HepG2 (cell line): Measurements from ENCODE around the gene ABTB2. TPM values are rescaled to one million over a fixed set of nuclear protein-coding genes. Genes with fewer than 3 reads are reported as not detected.

Experiments used
- ATAC-seq: fragments of 200-7000 bp; cut with Tn5 transposase; 3 replicates; pipeline ENCODE4 v1.9.1; 2020; ENCODE audit warnings: mild to moderate bottlenecking, moderate library complexity
- BruUV-seq: library from RNA; stranded (reverse); fragments of 400-500 nt; replicated peaks from 2 replicates; lab custom pipeline; 2021; lab: Mats Ljungman, UMichigan
- CTCF ChIA-PET: fragments of 300-600 bp; formaldehyde crosslinking; extraction: SDS; loops from one replicate; lab custom pipeline; 2021; ENCODE audit warnings: low total read pairs, inconsistent platforms, low intra/inter-chr PET ratio; lab: Yijun Ruan, JAX
- POLR2A ChIA-PET: fragments of 350-600 bp; sonication (Branson Sonifier 250); formaldehyde crosslinking; loops from one replicate; lab custom pipeline; 2020; ENCODE audit warnings: antibody characterized with exemption, inconsistent platforms; lab: Yijun Ruan, JAX
- DNase-seq: peaks from one replicate; pipeline ENCODE4 v3.0.0-alpha.2; 2015; ENCODE audit warnings: low spot score
- FAIRE-seq: peaks from 3 replicates; lab custom pipeline; 2011; peaks lifted over from hg19 to GRCh38; lab: Jason Lieb, UNC
- H2AFZ ChIP-seq: one replicate; pipeline ENCODE4 v1.6.1; 2011; ENCODE audit warnings: low read length, inconsistent platforms
- H3K27ac ChIP-seq: fragments of 300-600 bp; 3 replicates; pipeline ENCODE4 v1.8.0; 2011; ENCODE audit warnings: mixed run types, mild to moderate bottlenecking, mixed read lengths, low read length, inconsistent platforms; ENCODE audit not compliant: insufficient read depth; ENCODE audit errors: extremely low read length
- H3K27me3 ChIP-seq, 2 experiments: fragments of 200-600 bp in 1 of 2; 2 replicates in 1 of 2; 3 replicates in 1 of 2; pipeline versions ENCODE4 v1.6.0 to v1.8.0; 2011; ENCODE audit warnings: low read length in 2 of 2, mild to moderate bottlenecking in 2 of 2, moderate library complexity in 2 of 2, inconsistent platforms in 1 of 2; ENCODE audit not compliant: insufficient read depth in 2 of 2, control insufficient read depth in 1 of 2
- H3K36me3 ChIP-seq, 2 experiments: fragments of 200-600 bp in 1 of 2; replicated peaks in 1 of 2; 2 replicates in 1 of 2; 3 replicates in 1 of 2; pipeline versions ENCODE4 v1.5.1 to v1.8.0; 2011; ENCODE audit warnings: low read length in 2 of 2, inconsistent platforms in 1 of 2; ENCODE audit not compliant: insufficient read depth in 2 of 2, control insufficient read depth in 1 of 2
- H3K4me1 ChIP-seq: 2 replicates; pipeline ENCODE4 v1.5.1; 2012; ENCODE audit warnings: low read length, inconsistent platforms; ENCODE audit not compliant: insufficient read depth
- H3K4me2 ChIP-seq: 2 replicates; pipeline ENCODE4 v1.6.0; 2011; ENCODE audit warnings: low read depth, low read length, inconsistent platforms
- H3K4me3 ChIP-seq, 3 experiments: fragments of 200-600 bp in 1 of 3; sonication (generic), shearing (Covaris generic) in 1 of 3; replicated peaks in 1 of 3; 2 replicates each; pipeline ENCODE4 v1.5.1; 2011 to 2016; ENCODE audit warnings: low read length in 3 of 3, inconsistent platforms in 2 of 3, low read depth in 2 of 3, mild to moderate bottlenecking in 2 of 3, control low read depth in 1 of 3, mixed read lengths in 1 of 3; ENCODE audit not compliant: insufficient read depth in 1 of 3
- H3K79me2 ChIP-seq: one replicate; pipeline ENCODE4 v1.6.1; 2011; ENCODE audit warnings: low read length, inconsistent platforms; ENCODE audit not compliant: insufficient read depth
- H3K9ac ChIP-seq: 2 replicates; pipeline ENCODE4 v1.6.0; 2011; ENCODE audit warnings: mild to moderate bottlenecking, low read depth, low read length, inconsistent platforms; ENCODE audit not compliant: insufficient read depth
- H3K9me3 ChIP-seq: 2 replicates; pipeline ENCODE4 v1.5.1; 2012; ENCODE audit warnings: mild to moderate bottlenecking, low read length
- H4K20me1 ChIP-seq: 2 replicates; pipeline ENCODE4 v1.6.0; 2011; ENCODE audit warnings: inconsistent platforms, mild to moderate bottlenecking, low read length, moderate library complexity; ENCODE audit not compliant: insufficient read depth
- ARID3A ChIP-seq: IDR thresholded peaks from 2 replicates; pipeline ENCODE4 v1.6.1; 2012; ENCODE audit warnings: low read depth, low read length, improper control_type of control experiment
- ARNT ChIP-seq: fragments of 450-650 bp; IDR thresholded peaks from 2 replicates; pipeline ENCODE4 v1.6.1; 2017
- BHLHE40 ChIP-seq: IDR thresholded peaks from 2 replicates; pipeline ENCODE4 v1.6.1; 2011; ENCODE audit warnings: low read length, improper control_type of control experiment
- CTCF ChIP-seq: sonication (generic); formaldehyde crosslinking; IDR thresholded peaks from 2 replicates; pipeline ENCODE4 v1.5.0; 2020; ENCODE audit warnings: mild to moderate bottlenecking, missing genetic modification reagents, moderate library complexity
- ELF3 ChIP-seq: IDR thresholded peaks from 2 replicates; pipeline ENCODE4 v1.6.1; 2016; ENCODE audit warnings: missing genetic modification reagents, missing compliant biosample characterization
- HNRNPH1 ChIP-seq: fragments of 200-400 bp; formaldehyde crosslinking; optimal IDR thresholded peaks from 2 replicates; pipeline ENCODE3; 2017; ENCODE audit warnings: mild to moderate bottlenecking, low read depth, low read length
- RAD21 ChIP-seq: fragments of 450-650 bp; formaldehyde crosslinking; IDR thresholded peaks from 2 replicates; pipeline ENCODE4 v1.5.0; 2020; ENCODE audit warnings: mild to moderate bottlenecking
- RORA ChIP-seq: sonication (generic); formaldehyde crosslinking; IDR thresholded peaks from 2 replicates; pipeline ENCODE4 v1.5.0; 2020; ENCODE audit warnings: mild to moderate bottlenecking, missing genetic modification reagents, moderate library complexity
- SIX4 ChIP-seq: sonication (generic); formaldehyde crosslinking; IDR thresholded peaks from 2 replicates; pipeline ENCODE4 v1.4.0; 2020; ENCODE audit warnings: missing genetic modification reagents
- SMC3 ChIP-seq: IDR thresholded peaks from 2 replicates; pipeline ENCODE4 v1.6.1; 2011; ENCODE audit warnings: low read length, improper control_type of control experiment
- SMYD3 ChIP-seq: sonication (generic); formaldehyde crosslinking; IDR thresholded peaks from 2 replicates; pipeline ENCODE4 v1.8.1; 2023; ENCODE audit warnings: mild to moderate bottlenecking, missing genetic modification reagents
- STAG1 ChIP-seq: sonication (generic); formaldehyde crosslinking; IDR thresholded peaks from 2 replicates; pipeline ENCODE4 v1.4.0; 2020; ENCODE audit warnings: missing genetic modification reagents
- TEAD3 ChIP-seq: optimal IDR thresholded peaks from 2 replicates; pipeline ENCODE3; 2016; ENCODE audit warnings: borderline replicate concordance
- ZMAT3 ChIP-seq: sonication (generic); formaldehyde crosslinking; conservative IDR thresholded peaks from 2 replicates; pipeline ENCODE4 v1.7.0; 2021; ENCODE audit warnings: missing genetic modification reagents
- ZNF101 ChIP-seq: sonication (generic); formaldehyde crosslinking; IDR thresholded peaks from 2 replicates; pipeline ENCODE4 v1.4.0; 2020; ENCODE audit warnings: mild to moderate bottlenecking, low read depth, missing genetic modification reagents, borderline replicate concordance
- ZNF138 ChIP-seq: sonication (generic); formaldehyde crosslinking; IDR thresholded peaks from 2 replicates; pipeline ENCODE4 v1.5.0; 2020; ENCODE audit warnings: mild to moderate bottlenecking, low read depth, missing genetic modification reagents
- ZNF564 ChIP-seq: sonication (generic); formaldehyde crosslinking; IDR thresholded peaks from 2 replicates; pipeline ENCODE4 v1.8.1; 2023; ENCODE audit warnings: mild to moderate bottlenecking, missing genetic modification reagents
- WGBS: methylation state at CpG from one replicate; pipeline ENCODE4 v1.1.6; 2017; ENCODE audit warnings: low lambda C conversion rate; 5-methylcytosine and 5-hydroxymethylcytosine counted together
- in situ Hi-C: cut with HindIII; loops from 2 replicates; pipeline ENCODE4 v1.10.0; 2017; ENCODE audit warnings: low pct_unique_long_range_greater_than_20kb; ENCODE audit not compliant: extremely low pct_ligation_motif_present
- intact Hi-C: fragments of 100-400 bp; cut with micrococcal nuclease; formaldehyde crosslinking; loops from one replicate; pipeline ENCODE4 v1.10.0; 2022; ENCODE audit not compliant: unreplicated experiment
- polyA plus RNA-seq, 8 experiments: library from polyadenylated mRNA; depleted of rRNA in 3 of 8; stranded (reverse) in 7 of 8; unstranded in 1 of 8; fragments of >200 nt; fragmentation: Illumina TruSeq in 4 of 8; extraction: Trizol in 4 of 8; gene quantifications; 2 replicates each; pipeline versions ENCODE4 v1.2.1 to v1.2.3, GENCODE V29; 2011 to 2016; ENCODE audit warnings: low read depth in 4 of 8, missing spikeins in 1 of 8, mixed read lengths in 1 of 8; ENCODE audit not compliant: insufficient read depth in 1 of 8
- total RNA-seq, 5 experiments: library from RNA; depleted of rRNA; stranded (reverse); fragments of >200 nt; fragmentation: Illumina TruSeq; extraction: Trizol; gene quantifications; 2 replicates each; pipeline ENCODE4 v1.2.3, GENCODE V29; 2016; ENCODE audit warnings: low read depth in 1 of 5

Gene ABTB2
- total and polyA plus RNA-seq, 2 of the 13 experiments (the other 11 are each of a cell fraction or from before 2014, with no cell fraction given): 5.1 to 15.4 TPM

- no peak for TF ChIP-seq RORA (CRISPR knock-in tag)
- no peak for TF ChIP-seq SIX4
- no peak for TF ChIP-seq HNRNPH1
- TF ChIP-seq ZMAT3: no peak
- no peak for TF ChIP-seq ARNT
- no peak for TF ChIP-seq SMYD3 (CRISPR knock-in tag)
Measured at GRCh38 chr11:34373727-34374126, 15.9 kb upstream of the ABTB2 start (continued).

GRCh38 chr11:34366522-34366921, 8.7 kb upstream of the ABTB2 start:
- Histone ChIP-seq H3K27me3 (no peaks in the 10 kb centered on the region), H3K4me2 (no peak overlapping the region), H3K36me3 (no peaks in the 10 kb centered on the region), H3K4me1 (peaks cover 56% of the 10 kb centered on the region), H3K9me3 (no peaks in the 10 kb centered on the region), H3K4me3 (no peak overlapping the region), H3K9ac (no peak overlapping the region), H3K79me2 (no peaks in the 10 kb centered on the region), H3K27ac (no peak overlapping the region), H4K20me1 (no peaks in the 10 kb centered on the region), H2AFZ (no peak overlapping the region)
- TF ChIP-seq ZNF101 (no peak), STAG1 (CRISPR knock-in tag) (peak; percentile 69), RAD21 (CRISPR knock-in tag) (0 out of 2 replicates have a peak, but pooled peaks have one; percentile 21), ARID3A (0 out of 2 replicates have a peak, but pooled peaks have one; percentile 24), TEAD3 (CRISPR knock-in tag) (peak; percentile 13), ELF3 (CRISPR knock-in tag) (0 out of 2 replicates have a peak, but pooled peaks have one; percentile 22), SMC3 (peak; percentile 85), ZNF564 (CRISPR knock-in tag) (no peak), CTCF (peak; percentile 60), ZNF138 (CRISPR knock-in tag) (no peak), BHLHE40 (no peak)
- 45% methylated on average over 2 of the region's 2 CpGs for WGBS
- no TSS peak for BruUV-seq
- DNase-seq (peak; percentile 57), FAIRE-seq (no peak), ATAC-seq (no peak)
- ChIA-PET POLR2A (no interaction called here), CTCF (interaction anchor here (1.1 to 2.1 kb wide), 2 partner anchors 101 to 192 kb away, joined by 3 to 24 read pairs; no protein-coding TSS in a partner anchor)
- intact Hi-C loops (loop anchor here (1.0 to 2.0 kb wide), 3 partner anchors 72 to 532 kb away; partner anchors contain the start of gene CAT), in situ Hi-C loops (loop anchor here (5.0 to 25.0 kb wide), 4 partner anchors 101 to 1021 kb away; no protein-coding TSS in a partner anchor)
